Activated naive CD4-positive, alpha-beta T cell treated with anti-CD3 and anti-CD28 coated beads for 36 hours (primary cell): ENCODE results near the gene MAF. TPM values are rescaled to one million over a fixed set of nuclear protein-coding genes. Genes with fewer than 3 reads are reported as not detected.

Experiments
- CTCF ChIA-PET: fragments of 350-600 bp; sonication (Branson Sonifier 250); formaldehyde crosslinking; loops from one replicate; lab custom pipeline; 2021; ENCODE audit warnings: antibody characterized with exemption; lab: Charles Lee
- DNase-seq: peaks from one replicate; pipeline ENCODE4 v3.0.0-alpha.2; 2020
- H3K27ac Mint-ChIP-seq: one replicate; pipeline ENCODE4 v1.8.0; 2021; ENCODE audit warnings: mild to moderate bottlenecking, mixed read lengths
- H3K27me3 Mint-ChIP-seq: one replicate; pipeline ENCODE4 v1.8.0; 2021; ENCODE audit warnings: low read depth, mixed read lengths
- H3K36me3 Mint-ChIP-seq: one replicate; pipeline ENCODE4 v1.8.0; 2021; ENCODE audit warnings: low read depth, mixed read lengths
- H3K4me1 Mint-ChIP-seq: one replicate; pipeline ENCODE4 v1.8.0; 2021; ENCODE audit warnings: low read depth, mixed read lengths
- H3K4me3 Mint-ChIP-seq: one replicate; pipeline ENCODE4 v1.8.0; 2021; ENCODE audit warnings: mild to moderate bottlenecking, moderate library complexity, mixed read lengths
- H3K9me3 Mint-ChIP-seq: one replicate; pipeline ENCODE4 v1.8.0; 2021; ENCODE audit warnings: mixed read lengths
- intact Hi-C: fragments of 100-400 bp; cut with micrococcal nuclease; formaldehyde crosslinking; loops from one replicate; pipeline ENCODE4 v1.15.1; 2023
- total RNA-seq, 2 experiments: library from RNA; stranded (reverse); gene quantifications; one replicate each; pipeline ENCODE4 v1.2.3, GENCODE V29; 2021

The MAF gene
- total RNA-seq, 2 experiments from 2014 or later, result 6.0 to 6.6 TPM

- DNase-seq, result no peak
- no peak overlapping the region for H3K27ac Mint-ChIP-seq
- intact Hi-C loops, result loop anchor here (10.0 kb wide), 1 partner anchor 454 kb away; no protein-coding TSS in a partner anchor
- CTCF ChIA-PET, result interaction anchor here (0.7 kb wide), 1 partner anchor 659 kb away, joined by 4 read pairs; no protein-coding TSS in a partner anchor
- H3K27me3 Mint-ChIP-seq, result peaks cover 23% of the 10 kb centered on the region
- H3K9me3 Mint-ChIP-seq, result no peaks in the 10 kb centered on the region
- H3K4me3 Mint-ChIP-seq, result no peak overlapping the region
- H3K36me3 Mint-ChIP-seq, result no peaks in the 10 kb centered on the region
- peaks cover 7% of the 10 kb centered on the region for H3K4me1 Mint-ChIP-seq
Observed at GRCh38 chr16:79608976-79609375, 8.4 kb upstream of the MAF start.

- Mint-ChIP-seq H3K27ac (no peak overlapping the region), H3K4me1 (peaks cover 2% of the 10 kb centered on the region)
Observed at GRCh38 chr16:79607587-79607986, 7.0 kb upstream of the MAF start.

GRCh38 chr16:79605999-79606398, 5.5 kb upstream of the MAF start:
- H3K27me3 Mint-ChIP-seq, result peaks cover 32% of the 10 kb centered on the region
- CTCF ChIA-PET, result no interaction called here
- peaks cover 10% of the 10 kb centered on the region for H3K4me1 Mint-ChIP-seq
- H3K4me3 Mint-ChIP-seq, result no peak overlapping the region
- H3K36me3 Mint-ChIP-seq, result no peaks in the 10 kb centered on the region
- DNase-seq, result no peak
- intact Hi-C loops, result loop anchor here (10.0 kb wide), 1 partner anchor 451 kb away; no protein-coding TSS in a partner anchor
- no peak overlapping the region for H3K27ac Mint-ChIP-seq
- H3K9me3 Mint-ChIP-seq, result no peaks in the 10 kb centered on the region

More at GRCh38 chr16:79607587-79607986, 7.0 kb upstream of the MAF start:
- Mint-ChIP-seq H3K27me3 (peaks cover 29% of the 10 kb centered on the region), H3K36me3 (no peaks in the 10 kb centered on the region), H3K9me3 (no peaks in the 10 kb centered on the region), H3K4me3 (no peak overlapping the region)
- CTCF ChIA-PET, result interaction anchor here (0.7 kb wide), 1 partner anchor 516 kb away, joined by 3 read pairs; no protein-coding TSS in a partner anchor
- no peak for DNase-seq
- intact Hi-C loops, result loop anchor here (10.0 kb wide), 1 partner anchor 453 kb away; no protein-coding TSS in a partner anchor

- H3K36me3 Mint-ChIP-seq, result no peaks in the 10 kb centered on the region
- peaks cover 17% of the 10 kb centered on the region for H3K4me1 Mint-ChIP-seq
- CTCF ChIA-PET, result interaction anchor here (0.7 kb wide), 1 partner anchor 460 kb away, joined by 3 read pairs; no protein-coding TSS in a partner anchor
- intact Hi-C loops, result loop anchor here (5.0 to 10.0 kb wide), 6 partner anchors 448 to 1481 kb away; no protein-coding TSS in a partner anchor
- DNase-seq, result no peak
- no peak overlapping the region for H3K4me3 Mint-ChIP-seq
- H3K9me3 Mint-ChIP-seq, result no peaks in the 10 kb centered on the region
- H3K27ac Mint-ChIP-seq, result no peak overlapping the region
- peaks cover 40% of the 10 kb centered on the region for H3K27me3 Mint-ChIP-seq
Observed at GRCh38 chr16:79603055-79603454, 2.5 kb upstream of the MAF start.

GRCh38 chr16:79602628-79603014, 2.1 kb upstream of the MAF start:
- H3K4me1 Mint-ChIP-seq, result peaks cover 18% of the 10 kb centered on the region
- CTCF ChIA-PET, result interaction anchor here (0.6 to 1.9 kb wide), 16 partner anchors 10 to 897 kb away, joined by 3 to 11 read pairs (median 4); no protein-coding TSS in a partner anchor

GRCh38 chr16:79601931-79602627, 1.5 kb upstream of the MAF start:
- H3K9me3 Mint-ChIP-seq, result no peaks in the 10 kb centered on the region
- CTCF ChIA-PET, result interaction anchor here (0.6 to 1.9 kb wide), 20 partner anchors 9 to 896 kb away, joined by 3 to 11 read pairs (median 4); no protein-coding TSS in a partner anchor
- peak; percentile 90 for DNase-seq
- peaks cover 33% of the 10 kb centered on the region for H3K27me3 Mint-ChIP-seq
- H3K4me1 Mint-ChIP-seq, result peaks cover 18% of the 10 kb centered on the region
- no peak overlapping the region for H3K27ac Mint-ChIP-seq
- H3K4me3 Mint-ChIP-seq, result peak overlapping the region; percentile 81
- no peaks in the 10 kb centered on the region for H3K36me3 Mint-ChIP-seq
- intact Hi-C loops, result loop anchor here (1.0 to 10.0 kb wide), 10 partner anchors 333 to 1480 kb away; no protein-coding TSS in a partner anchor

More at GRCh38 chr16:79602628-79603014, 2.1 kb upstream of the MAF start:
- peaks cover 39% of the 10 kb centered on the region for H3K27me3 Mint-ChIP-seq
- intact Hi-C loops, result loop anchor here (1.0 to 10.0 kb wide), 9 partner anchors 333 to 1480 kb away; no protein-coding TSS in a partner anchor
- H3K9me3 Mint-ChIP-seq, result no peaks in the 10 kb centered on the region
- DNase-seq, result no peak
- no peak overlapping the region for H3K4me3 Mint-ChIP-seq
- no peaks in the 10 kb centered on the region for H3K36me3 Mint-ChIP-seq
- H3K27ac Mint-ChIP-seq, result no peak overlapping the region

- Mint-ChIP-seq H3K4me1 (peaks cover 18% of the 10 kb centered on the region), H3K27me3 (peaks cover 33% of the 10 kb centered on the region), H3K36me3 (no peaks in the 10 kb centered on the region), H3K4me3 (peak overlapping the region; percentile 81), H3K27ac (no peak overlapping the region), H3K9me3 (no peaks in the 10 kb centered on the region)
- no peak for DNase-seq
- CTCF ChIA-PET, result interaction anchor here (0.7 to 1.9 kb wide), 8 partner anchors 9 to 895 kb away, joined by 3 to 11 read pairs (median 4); no protein-coding TSS in a partner anchor
- intact Hi-C loops, result loop anchor here (2.0 to 10.0 kb wide), 7 partner anchors 447 to 1479 kb away; no protein-coding TSS in a partner anchor
Observed at GRCh38 chr16:79601092-79601930, 774 bp upstream of the MAF start.

- H3K27ac Mint-ChIP-seq, result peak overlapping the region; percentile 54
- DNase-seq, result peak; percentile 21
- H3K27me3 Mint-ChIP-seq, result peaks cover 31% of the 10 kb centered on the region
- no peaks in the 10 kb centered on the region for H3K36me3 Mint-ChIP-seq
- CTCF ChIA-PET, result interaction anchor here (1.5 kb wide), 1 partner anchor 332 kb away, joined by 3 read pairs; no protein-coding TSS in a partner anchor
- peak overlapping the region; percentile 81 for H3K4me3 Mint-ChIP-seq
- H3K4me1 Mint-ChIP-seq, result peaks cover 22% of the 10 kb centered on the region
- intact Hi-C loops, result loop anchor here (2.0 to 10.0 kb wide), 7 partner anchors 445 to 1478 kb away; no protein-coding TSS in a partner anchor
- H3K9me3 Mint-ChIP-seq, result no peaks in the 10 kb centered on the region
Observed at GRCh38 chr16:79599837-79600637, 500 bp downstream of the MAF start.

- H3K4me1 Mint-ChIP-seq, result peaks cover 22% of the 10 kb centered on the region
- H3K27me3 Mint-ChIP-seq, result peaks cover 30% of the 10 kb centered on the region
- peak overlapping the region; percentile 69 for H3K27ac Mint-ChIP-seq
- H3K4me3 Mint-ChIP-seq, result peak overlapping the region; percentile 78
- H3K36me3 Mint-ChIP-seq, result no peaks in the 10 kb centered on the region
- peak; percentile 13 for DNase-seq
- intact Hi-C loops, result no loop called here
- no peaks in the 10 kb centered on the region for H3K9me3 Mint-ChIP-seq
- CTCF ChIA-PET, result interaction anchor here (1.3 kb wide), 1 partner anchor 85 kb away, joined by 3 read pairs; no protein-coding TSS in a partner anchor
Observed at GRCh38 chr16:79599256-79599836, 1.2 kb downstream of the MAF start.

GRCh38 chr16:79598348-79599181, 2.0 kb downstream of the MAF start:
- CTCF ChIA-PET, result interaction anchor here (0.6 to 1.3 kb wide), 4 partner anchors 84 to 300 kb away, joined by 3 read pairs; no protein-coding TSS in a partner anchor
- Mint-ChIP-seq H3K36me3 (no peaks in the 10 kb centered on the region), H3K4me1 (peaks cover 22% of the 10 kb centered on the region), H3K4me3 (peak overlapping the region; percentile 63), H3K27me3 (peaks cover 27% of the 10 kb centered on the region), H3K27ac (peak overlapping the region; percentile 63), H3K9me3 (no peaks in the 10 kb centered on the region)
- peak; percentile 55 for DNase-seq
- intact Hi-C loops, result no loop called here
